ENCODE measurements around the gene POR.

DNA sequence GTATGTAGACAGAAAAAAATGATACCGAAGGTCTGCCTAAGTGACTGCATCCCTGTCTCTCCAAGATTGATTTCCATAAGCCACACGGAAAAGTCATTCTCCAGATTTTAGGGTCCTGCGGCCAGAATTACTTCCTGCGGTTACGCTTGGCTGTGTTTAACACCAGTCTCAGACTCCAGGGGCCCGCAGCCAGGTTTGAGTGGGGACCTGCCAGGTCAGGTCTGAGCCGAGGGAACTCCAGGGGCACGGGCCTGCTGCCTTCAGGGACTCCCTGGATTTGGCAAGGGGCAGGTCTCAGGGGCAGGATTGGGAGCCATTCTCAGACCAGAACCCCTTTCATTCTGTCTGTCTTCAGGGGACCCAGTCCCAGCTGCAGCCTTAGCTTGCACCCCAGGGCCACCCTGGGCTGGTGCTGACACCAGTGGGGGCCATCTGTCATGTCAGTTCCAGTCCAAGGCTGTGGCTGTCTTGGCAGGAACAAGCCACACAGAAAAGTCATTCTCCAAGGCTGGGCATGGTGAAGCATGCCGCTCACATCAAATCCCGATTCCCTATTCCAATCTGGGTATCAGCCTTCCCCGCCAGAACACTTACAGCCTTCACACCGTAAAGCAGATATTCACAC, 40.5 kb downstream of the POR start:
- TF ChIP-seq POLR2A (IDR thresholded peaks at IDR 0.05): no peak
- TF ChIP-seq, protein P1, sequence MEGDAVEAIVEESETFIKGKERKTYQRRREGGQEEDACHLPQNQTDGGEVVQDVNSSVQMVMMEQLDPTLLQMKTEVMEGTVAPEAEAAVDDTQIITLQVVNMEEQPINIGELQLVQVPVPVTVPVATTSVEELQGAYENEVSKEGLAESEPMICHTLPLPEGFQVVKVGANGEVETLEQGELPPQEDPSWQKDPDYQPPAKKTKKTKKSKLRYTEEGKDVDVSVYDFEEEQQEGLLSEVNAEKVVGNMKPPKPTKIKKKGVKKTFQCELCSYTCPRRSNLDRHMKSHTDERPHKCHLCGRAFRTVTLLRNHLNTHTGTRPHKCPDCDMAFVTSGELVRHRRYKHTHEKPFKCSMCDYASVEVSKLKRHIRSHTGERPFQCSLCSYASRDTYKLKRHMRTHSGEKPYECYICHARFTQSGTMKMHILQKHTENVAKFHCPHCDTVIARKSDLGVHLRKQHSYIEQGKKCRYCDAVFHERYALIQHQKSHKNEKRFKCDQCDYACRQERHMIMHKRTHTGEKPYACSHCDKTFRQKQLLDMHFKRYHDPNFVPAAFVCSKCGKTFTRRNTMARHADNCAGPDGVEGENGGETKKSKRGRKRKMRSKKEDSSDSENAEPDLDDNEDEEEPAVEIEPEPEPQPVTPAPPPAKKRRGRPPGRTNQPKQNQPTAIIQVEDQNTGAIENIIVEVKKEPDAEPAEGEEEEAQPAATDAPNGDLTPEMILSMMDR (IDR thresholded peaks at IDR 0.05): no peak
